Stomach (tissue), 4 donors: ENCODE results near the gene TGM1.

Source experiments
- CTCF ChIP-seq, 7 experiments: fragments of 450-650 bp in 4 of 7; fragments of 200-600 bp in 3 of 7; sonication (generic) in 3 of 7; IDR thresholded peaks; one replicate each; pipeline ENCODE4 v1.5.1; 2016 to 2019; ENCODE audit warnings: antibody characterized with exemption in 7 of 7, control low read depth in 2 of 7, mild to moderate bottlenecking in 1 of 7
- EP300 ChIP-seq: sonication (generic); formaldehyde crosslinking; IDR thresholded peaks from one replicate; pipeline ENCODE4 v1.6.1; 2017; ENCODE audit warnings: antibody characterized with exemption
- POLR2AphosphoS5 ChIP-seq, 3 donors: sonication (generic); formaldehyde crosslinking; IDR thresholded peaks; one replicate each; pipeline ENCODE4 v1.6.1; 2016; ENCODE audit warnings: antibody characterized with exemption in 3 of 3

- no peak for TF ChIP-seq EP300
- TF ChIP-seq CTCF (IDR thresholded peaks at IDR 0.05) = no peak
- TF ChIP-seq POLR2AphosphoS5 (IDR thresholded peaks at IDR 0.05) = no peak
Observed at GRCh38 chr14:24285351-24285750, 22.4 kb upstream of the TGM1 start.
